NCI-H1436 (cell line): ENCODE data around the gene GNB1L.
"Not testable (repeated sequence)": the region's sequence is repeated elsewhere in the genome, so short reads cannot be mapped to it uniquely, and the experiment has no call there.

Experiments
- DNase-seq: peaks from one replicate; lab custom pipeline; 2025; lab: John Stamatoyannopoulos, UW

GNB1L gene

DNA sequence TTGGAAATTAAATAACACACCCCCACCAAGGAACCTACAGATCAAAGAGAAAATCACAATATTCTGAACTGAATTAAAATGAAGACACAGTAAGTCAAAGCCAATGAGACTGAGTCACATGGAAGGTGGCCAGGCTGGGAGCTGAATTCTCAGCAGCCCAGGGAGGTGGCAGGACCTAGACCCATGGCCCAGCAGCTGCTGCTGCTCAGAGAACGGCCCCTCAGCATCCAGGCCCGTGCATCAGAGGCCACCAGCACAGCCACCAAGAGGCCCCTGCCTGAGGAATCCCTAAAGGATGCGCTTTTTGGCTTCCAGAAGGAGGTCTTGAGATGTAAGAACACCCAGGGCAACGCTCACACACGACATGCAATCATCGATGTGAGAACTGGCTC is 59.1 kb downstream of the GNB1L start:
- DNase-seq = no peak

DNA sequence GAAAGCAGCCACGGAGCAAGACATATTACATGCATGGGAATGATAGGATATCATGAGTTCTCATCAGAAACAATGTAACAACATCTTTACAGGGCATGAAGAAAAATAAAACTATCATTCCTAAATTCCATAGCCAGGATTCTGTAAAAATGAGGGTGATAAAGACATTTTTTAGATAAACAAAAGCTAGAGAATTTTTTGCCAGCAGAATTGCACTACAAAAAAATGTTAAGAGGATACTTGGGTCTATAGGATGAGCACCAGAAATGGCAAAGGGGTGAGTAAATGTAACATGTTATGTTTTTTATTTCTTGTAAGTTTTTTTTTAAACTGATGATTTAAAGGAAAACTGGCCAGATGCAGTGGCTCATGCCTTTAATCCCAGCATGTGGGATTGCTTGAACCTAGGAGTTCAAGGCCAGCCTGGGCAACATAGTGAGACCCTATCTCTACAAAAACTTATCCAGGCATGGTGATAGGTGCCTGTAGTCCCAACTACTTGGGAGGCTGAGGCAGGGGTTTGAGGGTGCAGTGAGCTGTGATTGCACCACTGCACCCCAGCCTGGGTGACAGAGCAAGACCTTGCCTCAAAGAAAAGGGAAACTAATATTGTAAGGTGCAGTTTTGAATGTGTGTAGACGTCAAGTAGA is 60.9 kb downstream of the GNB1L start:
- DNase-seq = no peak

DNA sequence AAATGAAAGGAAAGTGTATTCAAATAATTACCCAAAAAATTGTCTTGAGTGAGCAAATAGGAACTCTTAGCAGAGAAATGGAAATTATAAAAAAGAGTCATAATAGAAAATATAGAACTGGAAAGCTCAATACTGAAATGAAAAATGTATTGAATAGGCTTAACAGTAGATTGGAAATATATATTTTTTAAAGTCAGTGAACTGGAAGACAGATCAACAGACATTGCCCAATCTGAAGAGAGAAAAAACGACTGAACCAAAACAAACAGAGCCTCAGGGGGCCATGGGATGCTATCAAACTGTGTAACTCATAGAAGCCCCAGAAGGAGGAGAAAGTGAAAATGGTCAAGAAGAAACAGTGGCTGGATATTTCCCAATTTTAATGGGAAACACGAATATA is 61.5 kb downstream of the GNB1L start:
- DNase-seq = no peak

DNA sequence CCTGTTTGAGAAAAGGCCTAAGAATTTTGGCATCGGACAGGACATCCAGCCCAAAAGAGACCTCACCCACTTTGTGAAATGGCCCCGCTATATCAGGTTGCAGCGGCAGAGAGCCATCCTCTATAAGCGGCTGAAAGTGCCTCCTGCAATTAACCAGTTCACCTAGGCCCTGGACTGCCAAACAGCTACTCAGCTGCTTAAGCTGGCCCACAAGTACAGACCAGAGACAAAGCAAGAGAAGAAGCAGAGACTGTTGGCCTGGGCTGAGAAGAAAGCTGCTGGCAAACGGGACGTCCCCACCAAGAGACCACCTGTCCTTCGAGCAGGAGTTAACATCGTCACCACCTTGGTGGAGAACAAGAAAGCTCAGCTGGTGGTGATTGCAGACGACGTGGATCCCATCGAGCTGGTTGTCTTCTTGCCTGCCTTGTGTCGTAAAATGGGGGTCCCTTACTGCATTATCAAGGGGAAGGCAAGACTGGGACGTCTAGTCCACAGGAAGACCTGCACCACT is 62.2 kb downstream of the GNB1L start:
- not testable (repeated sequence) for DNase-seq

DNA sequence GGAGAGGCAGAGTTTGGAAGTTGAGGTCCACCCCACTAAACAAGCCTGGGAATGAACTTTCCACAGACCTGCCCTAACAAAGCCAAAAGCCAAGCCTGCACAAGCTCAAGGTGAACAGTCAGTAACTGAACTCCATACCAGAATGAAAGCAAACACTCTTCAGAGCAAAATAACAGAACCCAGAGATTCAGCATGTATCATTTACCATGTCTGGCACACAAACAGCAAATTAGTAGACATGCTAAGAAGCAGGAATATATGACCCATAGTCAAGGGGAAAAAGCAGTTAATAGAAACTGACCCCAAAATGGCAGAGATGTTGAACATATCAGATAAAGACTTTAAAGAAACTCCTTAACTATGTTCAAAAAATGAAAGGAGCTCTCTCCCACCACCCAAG is 62.8 kb downstream of the GNB1L start:
- no peak for DNase-seq

DNA sequence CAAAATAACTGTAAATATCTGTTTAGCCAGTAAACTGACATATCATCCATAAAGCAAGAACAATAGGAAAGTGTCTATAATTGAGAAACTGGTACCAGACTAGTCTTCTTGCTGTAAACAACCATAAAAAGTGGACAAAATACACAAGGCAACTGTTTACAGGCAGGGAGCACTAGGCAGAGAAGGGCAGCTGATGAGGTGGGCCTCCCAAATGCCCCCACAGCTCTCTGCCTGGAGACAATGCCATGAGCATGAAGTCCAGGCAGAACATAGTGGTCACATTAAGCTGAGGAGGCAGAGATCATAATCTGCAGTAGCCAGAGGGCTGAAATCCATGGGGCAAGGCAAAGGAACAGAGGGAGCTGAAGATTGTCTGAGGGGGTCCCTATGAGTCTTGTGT is 63.4 kb downstream of the GNB1L start:
- no peak for DNase-seq

DNA sequence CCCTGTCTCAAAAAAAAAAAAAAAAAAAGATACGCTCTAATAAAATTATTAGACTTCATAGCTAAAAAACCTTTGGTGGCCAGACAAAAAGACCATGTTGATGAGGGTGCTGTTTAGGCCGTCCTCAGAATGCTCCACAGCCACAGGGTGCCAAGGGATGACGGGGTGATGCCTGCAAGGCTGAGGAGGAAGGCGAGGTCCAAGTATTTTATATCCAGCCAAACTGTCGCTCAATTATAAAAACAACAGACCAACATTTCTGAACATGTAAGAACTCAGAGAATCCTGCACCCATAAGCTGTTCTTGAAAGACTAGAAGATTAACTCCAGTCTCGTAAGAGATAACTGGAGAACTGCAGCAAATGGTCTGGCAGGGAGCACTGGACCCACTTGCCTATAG is 64.8 kb downstream of the GNB1L start:
- DNase-seq = no peak

DNA sequence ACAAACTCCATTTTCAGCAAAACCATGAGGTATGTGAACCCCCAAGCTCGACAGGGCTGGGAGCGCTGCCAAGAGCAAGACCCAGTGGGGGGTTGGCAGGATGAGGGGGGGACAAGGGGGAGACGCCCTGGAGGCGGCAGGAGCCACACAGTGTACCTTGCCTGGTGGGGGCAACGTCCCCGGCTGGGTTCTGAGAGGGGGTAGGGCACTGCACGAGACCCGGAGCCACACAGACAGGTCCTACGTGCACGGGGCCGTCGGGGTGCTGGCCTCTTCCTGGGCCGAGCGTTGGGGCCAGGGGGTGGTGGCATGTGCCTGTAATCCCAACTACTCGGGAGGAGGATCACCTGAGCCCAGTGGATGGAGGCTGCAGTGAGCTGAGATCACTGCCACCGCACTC is 65.3 kb downstream of the GNB1L start:
- DNase-seq = no peak

DNA sequence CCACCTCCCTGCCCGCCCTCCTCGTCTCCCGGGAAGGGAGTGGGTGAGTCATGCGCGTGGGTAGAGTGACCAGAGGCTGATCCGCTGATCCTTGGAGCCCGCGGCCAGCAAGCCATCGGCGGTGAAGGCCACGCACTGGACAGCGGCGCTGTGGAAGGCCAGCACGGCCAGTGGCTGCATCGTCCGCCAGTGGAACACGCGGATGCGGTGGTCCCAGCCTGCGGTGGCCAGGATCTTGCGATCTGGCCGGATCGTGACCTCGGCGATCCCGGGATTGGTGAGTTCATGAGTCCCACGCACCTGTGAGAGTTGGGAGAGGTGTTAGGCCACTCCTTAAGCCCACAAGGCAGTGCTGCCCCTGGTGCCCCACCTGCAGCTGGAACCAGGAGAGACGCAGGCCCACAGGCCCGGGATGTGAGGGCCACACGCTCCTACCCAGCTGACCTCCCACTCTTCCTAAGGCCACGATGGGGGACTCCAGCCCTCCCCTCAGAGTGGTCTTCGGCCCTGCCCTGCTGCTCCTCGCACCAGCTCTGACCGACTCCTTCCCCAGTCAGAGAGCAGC is 65.9 kb downstream of the GNB1L start:
- DNase-seq = no peak

DNA sequence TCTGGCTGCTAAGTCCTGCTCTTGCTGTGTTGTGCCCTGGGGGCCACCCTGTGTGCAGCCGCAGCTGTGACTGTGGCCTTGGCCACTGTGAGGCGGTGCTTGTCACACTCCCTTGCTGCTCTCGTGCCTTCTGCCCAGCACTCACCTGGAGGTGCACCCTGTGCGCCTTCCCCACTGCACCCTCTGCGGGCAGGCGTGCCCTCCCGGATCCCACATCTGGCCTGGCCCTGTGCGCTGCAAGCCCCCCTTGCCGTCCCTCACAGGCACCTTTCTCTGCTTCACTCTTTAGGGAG is 66.9 kb downstream of the GNB1L start:
- DNase-seq = no peak

DNA sequence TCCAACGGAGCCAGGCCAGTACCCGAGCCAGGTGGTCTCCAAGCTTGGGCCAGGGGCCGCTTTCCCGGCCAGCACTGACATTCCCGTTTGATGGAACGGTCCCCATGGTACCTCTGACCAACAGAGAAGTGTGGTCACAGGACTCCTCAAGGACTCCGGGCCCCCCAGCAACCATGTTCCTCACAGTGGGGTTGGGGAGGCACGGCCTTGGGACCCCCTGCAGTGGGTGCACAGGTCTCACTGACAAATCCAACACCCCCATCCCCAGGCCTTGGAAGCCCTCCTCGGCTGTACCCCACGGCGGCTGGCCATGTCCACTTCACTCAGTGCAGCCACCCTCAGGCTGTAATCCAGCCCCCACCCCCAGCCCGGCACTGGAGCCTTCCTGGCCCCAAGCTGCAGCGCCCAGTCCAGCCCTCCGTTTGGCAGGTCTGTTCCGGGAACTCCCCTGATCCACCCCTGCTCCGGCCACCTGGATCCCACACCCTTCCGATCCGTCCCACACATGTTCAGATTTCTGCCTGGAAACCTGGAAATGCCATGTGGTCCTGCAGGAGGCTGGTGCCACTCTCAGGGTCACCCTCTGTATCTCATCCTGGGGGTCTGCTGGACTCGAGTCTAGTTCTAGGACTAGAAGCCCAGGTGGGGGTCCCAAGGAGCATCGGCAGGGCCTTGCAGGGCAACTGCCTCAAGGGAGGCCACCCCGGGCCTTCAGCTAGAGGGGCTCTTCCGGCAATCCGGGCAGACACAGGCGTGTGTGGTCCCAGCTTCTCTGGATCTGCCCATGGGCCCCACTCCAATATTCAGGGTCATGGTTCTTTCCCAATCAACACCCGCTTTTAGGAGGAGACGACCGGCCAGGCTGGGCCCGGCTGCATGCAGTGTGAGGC is 67.5 kb downstream of the GNB1L start:
- no peak for DNase-seq

DNA sequence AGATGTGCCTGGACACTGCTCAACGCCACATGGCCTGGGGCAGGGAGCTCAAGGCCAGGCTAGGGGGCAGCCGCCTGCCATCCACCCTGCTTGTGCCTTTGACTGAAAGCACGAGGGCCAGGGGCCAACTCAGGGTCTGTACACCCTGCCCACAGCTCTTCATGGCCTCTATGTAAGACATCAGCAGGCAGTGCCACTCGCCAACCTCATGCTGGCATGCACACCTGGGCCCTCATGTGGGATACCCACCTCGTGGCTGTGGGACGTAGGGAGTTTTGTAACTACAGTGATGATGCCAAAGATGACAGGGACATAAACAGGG is 68.4 kb downstream of the GNB1L start:
- no peak for DNase-seq

DNA sequence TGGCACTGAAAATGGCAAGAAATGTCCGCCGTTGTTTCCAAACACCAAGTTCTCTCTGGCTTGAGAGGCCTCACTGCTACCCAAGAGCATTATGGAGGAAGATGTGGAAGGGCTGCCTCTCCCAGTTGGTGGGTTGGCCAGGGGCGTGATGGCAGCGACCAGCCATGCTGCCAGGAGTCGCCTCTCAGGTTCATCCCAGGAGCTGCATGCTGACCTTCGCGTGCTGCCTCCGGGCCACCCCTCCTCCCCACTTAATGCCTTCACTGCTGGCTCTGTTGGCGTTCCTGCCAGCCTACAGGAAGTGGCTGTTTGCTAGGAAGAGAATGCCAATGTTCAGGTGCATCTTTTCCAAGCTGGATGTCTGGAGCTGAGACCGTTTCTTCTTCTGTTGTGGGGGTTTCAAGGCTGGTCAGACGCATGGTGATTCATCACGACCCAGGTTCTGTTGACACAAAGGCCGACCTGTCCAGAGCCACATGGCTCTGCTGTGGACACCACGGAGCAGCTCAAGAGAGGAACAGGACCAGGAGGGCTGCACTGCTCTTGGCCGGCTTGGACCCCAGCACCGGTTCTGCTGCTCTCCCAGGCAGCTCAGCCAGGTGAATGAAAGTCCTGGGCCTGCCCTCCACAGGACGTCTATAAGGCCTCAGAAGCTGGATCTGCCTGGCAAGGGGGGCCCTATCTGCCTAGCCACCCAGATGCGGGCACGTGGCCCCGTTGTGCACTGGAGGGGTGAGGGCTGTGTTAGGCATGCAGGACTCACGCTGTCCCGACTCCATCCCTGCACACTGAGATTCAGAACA is 69.0 kb downstream of the GNB1L start:
- no peak for DNase-seq

DNA sequence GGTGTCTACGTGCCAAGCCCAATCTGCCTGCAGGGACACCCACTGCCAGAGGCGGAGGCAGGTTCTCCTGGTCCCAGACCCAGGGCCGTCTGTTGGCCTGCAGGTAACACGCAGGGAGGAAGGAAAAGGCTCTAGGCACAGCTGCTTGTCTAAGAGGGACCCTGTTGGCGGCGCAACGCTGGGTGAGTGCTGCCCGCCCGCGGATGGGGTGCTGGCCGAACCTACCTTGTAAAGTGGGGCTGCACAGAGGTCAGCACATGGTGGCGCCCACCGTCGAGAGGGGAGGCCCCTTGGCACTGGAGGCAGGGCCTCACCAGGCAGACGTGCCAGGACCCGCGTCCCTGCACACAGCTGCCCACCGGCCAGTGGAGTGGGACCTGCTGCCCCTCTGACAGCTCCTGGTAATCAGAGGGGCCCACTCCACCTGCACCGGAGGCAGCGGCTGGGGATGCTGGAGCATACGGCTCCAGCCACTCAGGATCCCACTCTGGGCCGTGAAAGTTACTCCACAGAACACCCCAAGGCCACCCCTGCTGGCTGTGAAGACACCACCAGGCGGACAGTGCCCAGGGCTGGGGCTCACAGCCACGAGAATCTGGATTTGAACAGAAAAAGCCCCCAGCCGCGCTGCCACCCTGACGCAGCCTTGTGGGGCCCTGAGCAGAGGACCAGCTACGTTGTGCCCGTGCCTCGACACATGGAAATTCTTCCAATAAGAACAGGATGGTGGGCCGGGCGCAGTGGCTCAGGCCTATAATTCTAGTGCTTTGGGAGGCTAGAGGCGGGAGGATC is 70.1 kb downstream of the GNB1L start:
- no peak for DNase-seq

DNA sequence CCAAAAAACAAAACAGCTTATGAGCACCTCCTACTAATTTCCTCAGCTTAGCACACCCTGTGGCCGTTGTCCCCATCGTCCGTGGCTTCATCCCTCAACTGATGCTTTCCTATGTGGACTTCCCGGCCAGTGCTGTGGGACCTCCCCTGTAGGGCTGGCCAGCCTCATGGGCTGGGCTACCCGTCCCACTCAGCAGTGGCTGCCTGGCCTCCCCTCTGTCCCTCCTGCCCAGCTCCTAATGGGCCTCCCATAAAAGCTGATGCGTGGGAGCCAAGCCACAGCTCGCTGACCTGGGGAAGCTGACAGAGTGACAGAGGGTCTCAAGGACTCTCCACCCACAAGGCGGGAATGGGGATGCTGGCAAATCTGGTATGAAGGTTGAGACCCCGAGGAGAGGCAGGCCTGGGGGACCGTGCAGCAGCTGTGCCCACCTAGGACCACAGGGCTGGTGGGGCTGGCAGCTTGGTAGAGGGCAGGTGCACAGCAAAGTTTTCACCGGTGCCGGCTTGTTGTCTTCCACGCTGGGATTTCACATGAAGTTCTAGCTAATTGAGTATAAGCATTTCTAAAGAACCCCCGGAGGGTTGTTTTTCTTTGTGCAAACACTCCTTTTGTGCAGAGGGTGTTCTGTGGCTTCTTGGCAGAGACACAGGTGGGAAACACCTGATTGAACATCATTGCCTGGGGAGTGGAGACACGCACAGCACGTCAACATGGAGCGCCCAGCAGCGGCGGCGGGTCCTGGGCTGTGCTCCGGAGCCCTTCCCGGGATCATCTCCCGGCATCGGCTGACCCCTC is 70.9 kb downstream of the GNB1L start:
- no peak for DNase-seq

DNA sequence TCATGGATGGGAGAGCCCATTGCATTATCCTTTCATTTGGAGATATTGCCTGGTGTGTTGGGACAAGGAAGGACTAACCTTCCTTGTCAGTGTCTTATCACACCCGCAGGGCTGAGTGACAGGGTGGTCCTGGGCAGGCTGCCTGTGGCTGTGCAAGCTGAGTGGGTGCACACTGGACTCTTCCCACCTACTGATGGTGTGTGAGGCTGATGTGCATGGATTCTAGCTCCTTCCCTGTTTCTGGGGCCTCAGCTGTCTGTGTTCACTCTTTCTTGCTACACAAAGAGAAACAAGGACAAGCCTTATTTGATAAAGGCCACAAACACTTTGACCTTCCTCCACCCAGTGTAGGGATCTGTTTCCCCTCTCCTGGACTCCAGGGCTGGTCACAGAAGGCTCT is 72.1 kb downstream of the GNB1L start:
- no peak for DNase-seq

DNA sequence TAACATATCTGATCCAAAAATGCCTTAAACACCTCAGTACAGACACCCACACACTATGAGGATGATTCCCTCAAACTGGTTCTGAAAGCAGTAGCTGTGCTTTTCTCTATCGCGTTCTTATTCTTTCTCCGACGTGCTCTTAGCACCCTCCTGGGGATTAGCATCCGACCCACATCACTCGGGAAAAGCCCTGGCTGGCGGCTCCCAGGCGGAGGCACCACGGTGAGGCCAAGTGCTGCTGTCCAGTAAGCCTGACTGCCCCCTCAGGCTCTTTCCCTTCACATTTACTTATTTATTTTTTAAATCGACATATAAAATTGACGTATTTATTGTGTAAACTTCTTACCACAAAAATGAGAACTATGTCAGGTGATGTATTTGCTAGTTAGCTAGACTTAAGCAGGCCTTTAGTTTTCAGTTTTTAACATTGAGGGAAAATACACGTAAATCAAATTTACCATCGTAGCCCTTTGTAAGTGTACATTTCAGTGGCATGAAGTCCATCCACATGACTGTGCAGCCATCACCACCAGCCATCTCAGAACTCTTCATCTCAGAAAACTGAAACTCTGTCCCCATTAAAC is 74.9 kb downstream of the GNB1L start:
- no peak for DNase-seq

DNA sequence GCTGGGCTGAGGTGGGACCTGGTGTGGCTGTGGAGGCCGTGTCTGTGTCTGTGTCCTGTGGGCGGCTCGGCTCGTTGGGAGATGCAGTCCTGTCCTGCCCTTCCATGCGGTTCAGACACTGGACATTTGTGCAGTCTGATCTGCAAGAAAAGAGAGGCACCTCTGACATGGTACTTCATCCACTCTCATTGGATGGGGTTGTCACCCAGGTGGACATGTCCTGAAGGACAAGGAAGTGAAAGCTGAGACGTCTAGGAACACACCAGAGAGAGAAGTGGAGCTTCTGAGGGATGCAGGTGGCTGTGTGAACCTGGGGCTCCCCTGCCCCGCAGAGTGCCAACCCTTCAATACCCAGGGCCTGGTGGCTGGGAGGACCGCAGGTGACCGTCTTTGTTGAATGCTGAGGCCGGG is 75.7 kb downstream of the GNB1L start:
- no peak for DNase-seq

DNA sequence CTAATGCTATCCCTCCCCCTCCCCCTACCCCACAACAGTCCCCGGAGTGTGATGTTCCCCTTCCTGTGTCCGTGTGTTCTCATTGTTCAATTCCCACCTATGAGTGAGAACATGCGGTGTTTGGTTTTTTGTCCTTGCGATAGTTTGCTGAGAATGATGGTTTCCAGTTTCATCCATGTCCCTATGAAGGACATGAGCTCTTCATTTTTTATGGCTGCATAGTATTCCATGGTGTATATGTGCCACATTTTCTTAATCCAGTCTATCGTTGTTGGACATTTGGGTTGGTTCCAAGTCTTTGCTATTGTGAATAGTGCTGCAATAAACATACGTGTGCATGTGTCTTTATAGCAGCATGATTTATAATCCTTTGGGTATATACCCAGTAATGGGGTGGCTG is 77.5 kb downstream of the GNB1L start:
- not testable (repeated sequence) for DNase-seq

DNA sequence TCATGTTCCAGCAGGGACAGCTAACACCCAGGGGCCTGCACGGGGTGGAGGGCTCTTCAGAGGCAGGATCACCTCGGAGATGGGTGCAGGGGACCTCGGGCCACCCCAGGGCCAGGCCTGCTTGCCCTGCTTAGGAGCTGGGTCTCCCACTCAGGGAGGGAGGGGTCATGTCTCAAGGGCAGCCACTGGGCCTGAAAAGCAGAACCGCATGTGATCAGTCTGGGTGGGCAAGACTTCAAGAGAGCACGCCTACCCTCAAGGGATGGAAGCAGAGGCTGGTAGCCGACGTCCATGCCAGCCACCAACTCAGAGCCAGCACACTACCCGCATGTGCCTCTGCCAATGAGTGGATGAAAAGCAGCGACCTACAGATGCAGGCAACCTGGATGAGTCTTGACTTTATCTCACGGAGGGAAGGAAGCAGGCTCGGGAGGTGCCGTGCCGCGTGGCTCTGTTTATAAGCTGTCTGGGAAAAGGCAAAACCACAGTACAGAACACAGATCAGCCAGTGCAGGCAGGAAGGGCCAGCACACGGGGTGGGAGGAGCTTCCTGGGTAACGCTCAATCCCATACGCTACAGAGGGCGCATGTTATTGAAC is 78.1 kb downstream of the GNB1L start:
- DNase-seq = no peak
